GM12878 (cell line): ENCODE measurements around the gene THRAP3. TPM values are rescaled to one million over a fixed set of nuclear protein-coding genes. Genes with fewer than 3 reads are reported as not detected.

ENCODE experiments used
- ATAC-seq: fragments of 200-7000 bp; cut with Tn5 transposase; 3 replicates; pipeline ENCODE4 v1.9.1; 2020; ENCODE audit warnings: mild to moderate bottlenecking, moderate library complexity
- BruUV-seq: library from RNA; stranded (reverse); fragments of 400-500 nt; replicated peaks from 2 replicates; lab custom pipeline; 2021; lab: Mats Ljungman, UMichigan
- CTCF ChIA-PET: fragments of 300-600 bp; sonication (Branson Sonifier 250); formaldehyde crosslinking; extraction: SDS; loops from one replicate; lab custom pipeline; 2021; ENCODE audit warnings: inconsistent platforms; lab: Yijun Ruan, JAX
- POLR2A ChIA-PET: fragments of 350-600 bp; formaldehyde crosslinking; extraction: SDS; loops from one replicate; lab custom pipeline; 2021; ENCODE audit warnings: inconsistent platforms; lab: Charles Lee
- RAD21 ChIA-PET: fragments of 300-600 bp; sonication (Branson Sonifier 250); formaldehyde crosslinking; loops from one replicate; lab custom pipeline; 2023; ENCODE audit warnings: antibody characterized with exemption; ENCODE audit not compliant: unreplicated experiment; lab: Charles Lee
- SMC1A ChIA-PET: fragments of 300-600 bp; sonication (Branson Sonifier 250); formaldehyde crosslinking; loops from one replicate; lab custom pipeline; 2023; ENCODE audit not compliant: unreplicated experiment, uncharacterized antibody; lab: Charles Lee
- DNase-seq: peaks from one replicate; pipeline ENCODE4 v3.0.0-alpha.2; 2011; ENCODE audit warnings: low read depth, low spot score
- FAIRE-seq: peaks from 3 replicates; lab custom pipeline; 2011; peaks lifted over from hg19 to GRCh38; lab: Jason Lieb, UNC
- H2AFZ ChIP-seq: 2 replicates; pipeline ENCODE4 v1.6.0; 2011; ENCODE audit warnings: low read depth, low read length, control low read depth; ENCODE audit not compliant: control insufficient read depth
- H3K27ac ChIP-seq: 2 replicates; pipeline ENCODE4 v1.5.1; 2011; ENCODE audit warnings: control low read depth; ENCODE audit not compliant: control insufficient read depth, insufficient read depth
- H3K27me3 ChIP-seq, 2 experiments: replicated peaks in 1 of 2; 2 replicates each; pipeline versions ENCODE4 v1.6.0 to v1.6.1; 2011; ENCODE audit warnings: low read length in 1 of 2; ENCODE audit not compliant: control insufficient read depth in 2 of 2, insufficient read depth in 2 of 2
- H3K36me3 ChIP-seq, 2 experiments: 2 replicates each; pipeline ENCODE4 v1.5.1; 2011; ENCODE audit warnings: low read length in 1 of 2; ENCODE audit not compliant: control insufficient read depth in 2 of 2, insufficient read depth in 2 of 2
- H3K4me1 ChIP-seq: 2 replicates; pipeline ENCODE4 v1.6.1; 2011; ENCODE audit warnings: mild to moderate bottlenecking, low read length, moderate library complexity, mixed read lengths; ENCODE audit not compliant: control insufficient read depth, insufficient read depth
- H3K4me2 ChIP-seq: 2 replicates; pipeline ENCODE4 v1.6.0; 2011; ENCODE audit warnings: control low read depth; ENCODE audit not compliant: control insufficient read depth, insufficient read depth
- H3K4me3 ChIP-seq: fragments of 200-600 bp; sonication (generic); 2 replicates; pipeline ENCODE4 v1.5.1; 2016
- H3K79me2 ChIP-seq: 2 replicates; pipeline ENCODE4 v1.6.0; 2011; ENCODE audit warnings: low read length; ENCODE audit not compliant: control insufficient read depth, insufficient read depth
- H3K9ac ChIP-seq: 2 replicates; pipeline ENCODE4 v1.8.0; 2011; ENCODE audit warnings: low read length, control low read depth, mixed read lengths; ENCODE audit not compliant: control insufficient read depth, insufficient read depth
- H3K9me3 ChIP-seq: replicated peaks from 3 replicates; pipeline ENCODE4 v1.5.1; 2011; ENCODE audit warnings: mild to moderate bottlenecking, low read length; ENCODE audit not compliant: control insufficient read depth, insufficient read depth
- H4K20me1 ChIP-seq: 2 replicates; pipeline ENCODE4 v1.6.0; 2011; ENCODE audit not compliant: control insufficient read depth, insufficient read depth
- ASH2L ChIP-seq: fragments of 300-600, 200-600 bp; sonication (generic); IDR thresholded peaks from 2 replicates; pipeline ENCODE4 v1.6.1; 2017; ENCODE audit warnings: low read depth, mild to moderate bottlenecking, borderline replicate concordance
- BMI1 ChIP-seq: fragments of 450-650 bp; IDR thresholded peaks from 2 replicates; pipeline ENCODE4 v1.6.1; 2016; ENCODE audit warnings: mild to moderate bottlenecking, moderate library complexity, borderline replicate concordance
- CEBPZ ChIP-seq: fragments of 150-350 bp; IDR thresholded peaks from 2 replicates; pipeline ENCODE4 v1.6.1; 2016; ENCODE audit warnings: low read depth, low read length
- CREM ChIP-seq: IDR thresholded peaks from 2 replicates; pipeline ENCODE4 v1.6.1; 2014; ENCODE audit warnings: antibody characterized with exemption, low read depth
- HDAC2 ChIP-seq: fragments of 200-600 bp; sonication (generic); IDR thresholded peaks from 2 replicates; pipeline ENCODE4 v1.6.1; 2017
- HDAC6 ChIP-seq: fragments of 200-600 bp; sonication (generic); IDR thresholded peaks from one replicate; pipeline ENCODE4 v1.8.0; 2017; ENCODE audit warnings: antibody characterized with exemption; ENCODE audit not compliant: unreplicated experiment
- IRF4 ChIP-seq: IDR thresholded peaks from 2 replicates; pipeline ENCODE4 v1.6.1; 2011; ENCODE audit warnings: low read depth, low read length
- IRF5 ChIP-seq: fragments of 450-650 bp; IDR thresholded peaks from 2 replicates; pipeline ENCODE4 v1.6.1; 2017; ENCODE audit warnings: borderline replicate concordance
- MTA2 ChIP-seq: fragments of 450-650 bp; IDR thresholded peaks from 2 replicates; pipeline ENCODE4 v1.6.1; 2016; ENCODE audit warnings: low read depth, mild to moderate bottlenecking, moderate library complexity
- NRF1 ChIP-seq: conservative IDR thresholded peaks from 2 replicates; pipeline ENCODE4 v1.6.1; 2011; ENCODE audit warnings: mild to moderate bottlenecking, low read depth, low read length, improper control_type of control experiment
- SIN3A ChIP-seq: IDR thresholded peaks from 2 replicates; pipeline ENCODE4 v1.6.1; 2012; ENCODE audit warnings: low read depth, low read length, improper control_type of control experiment
- SP1 ChIP-seq: IDR thresholded peaks from one replicate; pipeline ENCODE4 v1.6.1; 2011; ENCODE audit warnings: low read depth, low read length
- SPI1 ChIP-seq: IDR thresholded peaks from 2 replicates; pipeline ENCODE4 v1.6.1; 2011; ENCODE audit warnings: low read depth, mild to moderate bottlenecking, low read length, moderate library complexity, borderline replicate concordance; ENCODE audit not compliant: insufficient read depth
- STAT3 ChIP-seq: IDR thresholded peaks from 2 replicates; pipeline ENCODE4 v1.6.1; 2011; ENCODE audit warnings: low read depth, low read length, improper control_type of control experiment
- USF2 ChIP-seq: IDR thresholded peaks from 2 replicates; pipeline ENCODE4 v1.6.1; 2011; ENCODE audit warnings: low read depth, low read length, improper control_type of control experiment, borderline replicate concordance
- ZBTB4 ChIP-seq: fragments of 450-650 bp; formaldehyde crosslinking; IDR thresholded peaks from 2 replicates; pipeline ENCODE4 v1.4.0; 2022; ENCODE audit warnings: mild to moderate bottlenecking, moderate library complexity
- ZNF622 ChIP-seq: fragments of 450-650 bp; IDR thresholded peaks from 2 replicates; pipeline ENCODE4 v1.6.1; 2017; ENCODE audit warnings: mild to moderate bottlenecking, inconsistent platforms
- WGBS: methylation state at CpG from one replicate; pipeline ENCODE4 v1.1.6; 2016; ENCODE audit warnings: low lambda C conversion rate; ENCODE audit not compliant: insufficient replicate concordance, insufficient coverage; ENCODE audit errors: missing lambda C conversion rate; 5-methylcytosine and 5-hydroxymethylcytosine counted together
- in situ Hi-C: fragments of 300-500 bp; cut with MboI; formaldehyde crosslinking; loops from 9 replicates; pipeline ENCODE4 v1.14.3; 2018; ENCODE audit warnings: mixed read lengths
- intact Hi-C: fragments of 100-400 bp; cut with micrococcal nuclease; formaldehyde crosslinking; loops from one replicate; pipeline ENCODE4 v1.14.2; 2022; ENCODE audit not compliant: unreplicated experiment
- polyA plus RNA-seq, 11 experiments: library from polyadenylated mRNA; depleted of rRNA in 4 of 11; unstranded in 6 of 11; stranded (reverse) in 5 of 11; fragments of >200 nt; fragmentation: Nextera tagmentation in 4 of 11; fragmentation: Illumina TruSeq in 1 of 11; extraction: Ambion mirVana in 4 of 11; extraction: Trizol in 1 of 11; gene quantifications; 1 replicate in 1 of 11; 2 replicates in 10 of 11; pipeline versions ENCODE4 v1.2.1 to v1.2.3, GENCODE V29; 2011 to 2016; ENCODE audit warnings: inconsistent platforms in 2 of 11, missing spikeins in 2 of 11, low read depth in 1 of 11
- total RNA-seq, 4 experiments: library from RNA; depleted of rRNA in 3 of 4; stranded (reverse); fragments of >200 nt in 3 of 4; fragmentation: Illumina TruSeq in 1 of 4; extraction: Trizol in 1 of 4; gene quantifications; 2 replicates each; pipeline versions ENCODE4 v1.2.1 to v1.2.3, GENCODE V29; 2013 to 2021

THRAP3 gene
- total and polyA plus RNA-seq, 10 of the 15 experiments (the other 5 are each of a cell fraction or from before 2014, with no cell fraction given) = 76.3 to 173 (median 136) TPM

DNA sequence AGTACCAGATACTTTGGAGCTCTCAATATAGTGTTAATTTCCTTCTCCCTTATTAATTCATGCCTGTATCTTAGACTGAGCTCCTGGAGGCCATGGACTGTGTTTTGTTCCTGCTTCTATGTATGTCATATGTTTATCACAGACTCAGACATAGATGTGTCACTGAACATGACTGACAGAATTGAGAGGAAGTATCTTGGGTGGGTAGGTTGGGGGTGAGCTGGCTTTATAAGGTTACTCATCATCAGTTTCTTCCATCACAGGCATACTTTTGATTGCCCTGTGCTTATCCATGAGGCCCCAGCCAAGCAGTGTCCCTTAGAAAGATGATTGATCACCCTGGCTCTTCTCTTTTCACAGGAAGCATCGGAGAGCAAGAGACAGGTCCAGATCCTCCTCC, 76.3 kb downstream of the THRAP3 start:
- Histone ChIP-seq H3K79me2 (no peaks in the 10 kb centered on the region), H3K9me3 (no peaks in the 10 kb centered on the region), H3K27ac (no peak overlapping the region), H4K20me1 (no peaks in the 10 kb centered on the region), H3K36me3 (peaks cover 29 to 47% of the 10 kb centered on the region in 2 experiments), H3K9ac (no peak overlapping the region), H3K4me2 (no peak overlapping the region), H3K4me3 (no peak overlapping the region), H2AFZ (no peak overlapping the region), H3K27me3 (no peaks in the 10 kb centered on the region), H3K4me1 (peaks cover 10% of the 10 kb centered on the region)
- POLR2A ChIA-PET = interaction anchor here (0.6 to 1.3 kb wide), 3 partner anchors 11 to 151 kb away, joined by 3 to 5 read pairs (median 4); partner anchors contain the start of gene TRAPPC3
- FAIRE-seq (no peak), ATAC-seq (no peak), DNase-seq (no peak)
- in situ Hi-C loops (no loop called here), intact Hi-C loops (no loop called here)
- CTCF ChIA-PET = interaction anchor here (0.9 to 2.3 kb wide), 6 partner anchors 13 to 151 kb away, joined by 3 to 13 read pairs (median 4); partner anchors contain the start of gene TRAPPC3
- RAD21 ChIA-PET = interaction anchor here (0.8 kb wide), 1 partner anchor 151 kb away, joined by 5 read pairs; the partner anchor contains the start of gene TRAPPC3
- no peak for TF ChIP-seq IRF5
- TF ChIP-seq NRF1 = no peak
- TF ChIP-seq HDAC2 = no peak
- TF ChIP-seq MTA2 = no peak
- TF ChIP-seq USF2 = no peak
- TF ChIP-seq IRF4 = no peak
- no peak for TF ChIP-seq CREM
- no peak for TF ChIP-seq SP1
- no peak for TF ChIP-seq SPI1
- no peak for TF ChIP-seq BMI1
- TF ChIP-seq HDAC6 = no peak
- TF ChIP-seq ASH2L = no peak
- no peak for TF ChIP-seq ZBTB4
- TF ChIP-seq ZNF622 = no peak
- TF ChIP-seq STAT3 = no peak
- no peak for TF ChIP-seq CEBPZ
- no peak for TF ChIP-seq SIN3A
- 100% methylated on average over 1 of the region's 1 CpG for WGBS
- no TSS peak for BruUV-seq
- SMC1A ChIA-PET = interaction anchor here (0.8 to 1.5 kb wide), 5 partner anchors 13 to 151 kb away, joined by 3 to 7 read pairs (median 5); partner anchors contain the start of gene TRAPPC3
